ENCODE data around the gene RNASE13. TPM values are rescaled to one million over a fixed set of nuclear protein-coding genes. Genes with fewer than 3 reads are reported as not detected.

The RNASE13 gene
- total RNA-seq, 4 donors from 2014 or later, result not detected

- H3K9me3 ChIP-seq, result no peaks in the 10 kb centered on the region
- H3K27ac ChIP-seq, result no peak overlapping the region
- H3K36me3 ChIP-seq, result no peaks in the 10 kb centered on the region
- peak; percentile 54 to 66 for DNase-seq (ENCODE audit: low spot score in 2 of 2)
- no peak for TF ChIP-seq CTCF (IDR thresholded peaks at IDR 0.05)
- TF ChIP-seq POLR2A (IDR thresholded peaks at IDR 0.05), result no peak
- no peaks in the 10 kb centered on the region for H3K27me3 ChIP-seq
- H3K4me1 ChIP-seq, result peaks cover 0 to 56% (median 4%) of the 10 kb centered on the region in 4 donors
- no peak overlapping the region for H3K4me3 ChIP-seq
- 64 to 70% methylated on average over 10 of the region's 10 CpGs for WGBS, 2 donors
These were observed 22.0 kb upstream of the RNASE13 start for GRCh38 chr14:21056520-21057163.

GRCh38 chr14:21055432-21056117, 21.0 kb upstream of the RNASE13 start:
- no peaks in the 10 kb centered on the region for H3K9me3 ChIP-seq
- no peak for TF ChIP-seq POLR2A (IDR thresholded peaks at IDR 0.05)
- TF ChIP-seq CTCF (IDR thresholded peaks at IDR 0.05), result no peak
- no peak for TF ChIP-seq EP300 (IDR thresholded peaks at IDR 0.05)
- H3K36me3 ChIP-seq, result no peaks in the 10 kb centered on the region

GRCh38 chr14:21054768-21055145, 20.1 kb upstream of the RNASE13 start:
- Histone ChIP-seq H3K4me1 (peaks cover 0 to 40% (median 4%) of the 10 kb centered on the region in 4 donors), H3K27me3 (no peaks in the 10 kb centered on the region), H3K36me3 (no peaks in the 10 kb centered on the region), H3K4me3 (no peak overlapping the region), H3K27ac (no peak overlapping the region), H3K9me3 (no peaks in the 10 kb centered on the region)
- 83 to 91% methylated on average over 4 of the region's 4 CpGs for WGBS, 2 donors
- DNase-seq (ENCODE audit: low spot score in 2 of 2), result no peak
- no peak for TF ChIP-seq POLR2A (IDR thresholded peaks at IDR 0.05)
- no peak for TF ChIP-seq EP300 (IDR thresholded peaks at IDR 0.05)
- TF ChIP-seq CTCF (IDR thresholded peaks at IDR 0.05), result no peak

More at GRCh38 chr14:21055432-21056117, 21.0 kb upstream of the RNASE13 start:
- 51 to 58% methylated on average over 5 of the region's 5 CpGs for WGBS, 2 donors
- Histone ChIP-seq H3K4me3 (no peak overlapping the region), H3K27me3 (no peaks in the 10 kb centered on the region), H3K27ac (peak overlapping the region in 1 of 4 donors; percentile 9), H3K4me1 (peaks cover 0 to 48% (median 4%) of the 10 kb centered on the region in 4 donors)
- DNase-seq (ENCODE audit: low spot score in 2 of 2), result no peak

GRCh38 chr14:21054123-21054767, 19.6 kb upstream of the RNASE13 start:
- no peak for TF ChIP-seq POLR2A (IDR thresholded peaks at IDR 0.05)
- TF ChIP-seq CTCF (IDR thresholded peaks at IDR 0.05), result no peak
- no peak for TF ChIP-seq EP300 (IDR thresholded peaks at IDR 0.05)
- H3K4me1 ChIP-seq, result peaks cover 0 to 36% (median 4%) of the 10 kb centered on the region in 4 donors
- H3K9me3 ChIP-seq, result no peaks in the 10 kb centered on the region
- no peaks in the 10 kb centered on the region for H3K27me3 ChIP-seq
- no peak for DNase-seq (ENCODE audit: low spot score in 2 of 2)
- no peak overlapping the region for H3K27ac ChIP-seq
- no peaks in the 10 kb centered on the region for H3K36me3 ChIP-seq
- 60 to 78% methylated on average over 3 of the region's 3 CpGs for WGBS, 2 donors
- no peak overlapping the region for H3K4me3 ChIP-seq
